NCI-H2196 (cell line): ENCODE results near the gene EXOSC1.
"Not testable (repeated sequence)": the region's sequence is repeated elsewhere in the genome, so short reads cannot be mapped to it uniquely, and the experiment has no call there.

Experiments used
- DNase-seq: peaks from one replicate; lab custom pipeline; 2025; ENCODE audit not compliant: unreplicated experiment; lab: John Stamatoyannopoulos, UW

Gene EXOSC1

GRCh38 chr10:97411406-97411805 lies 34.4 kb downstream of the EXOSC1 start:
- no peak for DNase-seq

GRCh38 chr10:97408496-97408992 lies 37.3 kb downstream of the EXOSC1 start:
- no peak for DNase-seq

DNA sequence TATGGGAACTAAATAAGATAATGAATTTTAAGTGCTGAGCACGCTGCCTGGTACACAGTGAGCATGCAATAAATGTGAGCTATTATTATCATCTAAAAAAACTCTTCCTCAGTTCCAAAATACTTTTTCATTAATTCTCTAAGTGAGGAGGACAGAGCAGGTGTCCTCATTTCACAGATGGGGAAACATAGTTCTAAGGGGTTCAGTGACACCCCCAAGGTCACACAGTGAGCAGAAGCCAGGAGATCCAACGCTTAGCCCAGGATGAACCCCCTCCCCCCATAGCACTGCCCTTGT lies 37.9 kb downstream of the EXOSC1 start:
- no peak for DNase-seq

DNA sequence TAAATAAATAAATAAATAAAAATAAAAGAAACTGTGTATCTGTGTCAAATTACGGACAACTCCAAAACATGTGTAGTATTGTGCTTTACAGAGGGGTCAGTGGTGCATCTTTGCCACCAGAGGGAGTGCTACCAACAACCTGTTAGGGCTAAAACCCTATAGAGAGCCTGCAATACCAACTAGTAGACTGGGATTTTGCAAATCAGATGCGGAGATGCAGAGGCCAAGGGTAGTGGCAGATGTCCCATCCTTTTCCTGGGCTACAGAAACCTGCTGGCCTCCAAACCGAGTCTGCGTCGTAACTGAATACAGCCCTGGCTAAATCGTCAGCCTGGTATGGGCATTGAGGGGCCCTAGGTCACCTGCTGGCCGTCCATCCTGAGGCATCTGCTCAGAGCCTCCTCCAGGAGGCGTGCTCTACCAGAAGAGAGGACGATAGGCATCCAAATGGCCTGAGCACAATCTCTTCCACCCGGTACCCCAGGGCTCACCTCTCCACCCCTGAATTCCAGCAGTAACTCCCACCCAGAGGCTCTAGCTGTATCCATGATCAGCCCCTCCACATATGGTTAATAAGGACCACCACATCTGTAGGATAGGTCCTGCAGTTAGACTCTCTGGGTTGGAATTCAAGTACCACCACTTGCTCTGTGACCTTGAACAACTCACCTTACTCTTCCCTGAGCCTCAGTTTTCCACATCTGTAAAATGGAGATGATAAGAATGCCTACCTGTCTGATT lies 38.4 kb downstream of the EXOSC1 start:
- DNase-seq: peak; percentile 56

- DNase-seq: not testable (repeated sequence)
These were observed 39.3 kb downstream of the EXOSC1 start for GRCh38 chr10:97406483-97406882.

DNA sequence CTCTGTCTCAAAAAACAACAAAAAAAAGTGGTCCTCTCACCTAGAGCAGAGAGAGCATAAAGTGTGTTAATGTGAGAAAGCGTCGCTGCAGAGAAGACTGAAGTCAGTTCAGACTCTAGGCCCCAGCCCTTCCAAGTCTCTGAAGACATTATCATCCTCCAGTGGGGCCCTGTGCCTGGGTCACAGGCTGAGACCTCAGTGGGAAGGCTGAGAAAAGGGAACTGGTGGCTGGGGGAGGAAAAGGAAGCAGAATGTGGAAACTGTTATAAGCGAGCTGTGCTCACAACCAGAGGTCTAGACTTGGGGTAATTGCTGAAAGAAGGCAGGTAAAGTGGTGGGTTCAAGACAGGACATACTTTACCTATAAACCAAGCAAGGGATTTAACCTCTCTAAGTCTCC lies 39.7 kb downstream of the EXOSC1 start:
- DNase-seq: no peak

GRCh38 chr10:97404044-97404443 lies 41.8 kb downstream of the EXOSC1 start:
- no peak for DNase-seq

DNA sequence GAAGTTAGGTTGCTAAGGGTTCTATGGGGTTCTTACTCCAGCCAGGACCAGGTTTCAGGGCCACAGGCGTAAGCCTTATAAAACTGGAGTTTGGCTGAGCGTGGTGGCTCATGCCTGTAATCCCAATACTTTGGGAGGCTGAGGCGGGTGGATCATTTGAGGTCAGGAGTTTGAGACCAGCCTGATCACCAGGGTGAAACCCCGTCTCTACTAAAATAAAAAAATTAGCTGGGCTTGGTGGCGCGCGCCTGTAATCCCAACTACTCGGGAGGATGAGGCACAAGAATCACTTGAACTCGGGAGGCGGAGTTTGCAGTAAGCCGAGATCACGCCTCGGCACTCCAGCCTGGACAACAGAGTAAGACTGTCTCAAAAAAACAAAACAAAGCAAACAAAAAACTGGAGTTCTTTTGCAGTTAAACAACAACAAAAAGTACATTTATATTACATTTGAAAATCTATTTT lies 44.3 kb downstream of the EXOSC1 start:
- DNase-seq: no peak

GRCh38 chr10:97400665-97401454 lies 44.9 kb downstream of the EXOSC1 start, which contains the start of gene RRP12:
RRP12 (minus strand) TSS chr10:97401340; CDS start chr10:97401231, 109 bp downstream.
- DNase-seq: peak; percentile 92

DNA sequence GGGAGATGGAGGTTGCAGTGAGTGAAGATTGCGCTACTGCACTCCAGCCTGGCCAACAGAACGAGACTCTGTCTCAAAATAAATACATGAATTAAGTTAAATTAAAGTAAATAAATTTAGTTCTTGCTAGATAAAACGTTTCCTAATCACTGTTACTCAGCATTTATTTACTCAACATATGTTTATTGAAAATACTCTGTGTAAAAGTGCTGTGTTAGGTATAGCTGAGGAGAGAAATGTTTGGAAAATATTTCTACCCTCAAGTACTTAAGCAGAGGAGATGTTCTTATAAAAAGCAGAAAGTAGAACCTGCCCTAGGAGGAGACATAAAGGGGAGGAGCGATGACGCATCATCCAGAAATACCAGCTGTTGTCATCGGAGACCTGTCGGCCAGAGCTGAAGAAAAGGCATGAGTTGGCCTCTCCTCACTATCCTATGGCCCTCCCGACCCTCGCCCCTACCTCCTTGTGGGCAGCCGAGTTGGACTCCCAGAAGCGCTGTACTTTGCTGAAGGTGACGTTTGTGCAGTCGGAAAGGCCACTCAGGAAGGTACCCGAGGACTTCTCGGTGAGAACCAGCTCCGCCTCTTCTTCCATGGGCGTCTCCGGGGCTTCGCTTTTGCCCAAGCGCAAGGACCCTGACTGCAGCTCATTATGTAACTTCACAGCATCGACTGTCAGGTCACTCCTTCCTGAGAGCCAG lies 45.8 kb downstream of the EXOSC1 start:
- DNase-seq: peak; percentile 3

GRCh38 chr10:97396056-97396455 lies 49.8 kb downstream of the EXOSC1 start:
- DNase-seq: no peak

DNA sequence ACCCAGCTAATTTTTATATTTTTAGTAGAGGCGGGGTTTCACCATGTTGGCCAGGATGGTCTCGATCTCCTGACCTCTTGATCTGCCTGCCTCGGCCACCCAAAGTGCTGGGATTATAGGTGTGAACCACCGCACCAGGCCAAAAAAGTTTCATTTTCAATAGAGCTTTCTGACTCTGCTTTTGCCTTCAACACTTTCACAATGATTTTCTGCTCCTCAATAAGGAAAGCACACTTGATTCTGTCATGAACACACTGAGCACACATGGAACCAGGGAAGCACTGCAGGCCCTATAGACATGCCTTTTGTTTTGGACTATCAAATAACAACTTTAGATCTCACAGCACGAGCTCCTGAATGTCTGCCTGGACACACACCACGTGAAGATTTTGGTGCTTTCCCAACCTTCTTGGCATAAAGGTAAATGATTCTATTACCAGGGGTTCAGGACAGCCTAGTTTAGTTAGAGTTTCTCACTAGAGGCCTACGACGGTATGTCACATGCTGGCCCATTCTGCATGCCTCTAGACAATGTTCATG lies 52.7 kb downstream of the EXOSC1 start:
- DNase-seq: no peak

- no peak for DNase-seq
These were observed 55.7 kb downstream of the EXOSC1 start for GRCh38 chr10:97390091-97390490.

GRCh38 chr10:97388152-97388551 lies 57.7 kb downstream of the EXOSC1 start:
- DNase-seq: no peak
